ENCODE measurements around the gene GKAP1.
"Not testable (repeated sequence)": the region's sequence is repeated elsewhere in the genome, so short reads cannot be mapped to it uniquely, and the experiment has no call there.

DNA sequence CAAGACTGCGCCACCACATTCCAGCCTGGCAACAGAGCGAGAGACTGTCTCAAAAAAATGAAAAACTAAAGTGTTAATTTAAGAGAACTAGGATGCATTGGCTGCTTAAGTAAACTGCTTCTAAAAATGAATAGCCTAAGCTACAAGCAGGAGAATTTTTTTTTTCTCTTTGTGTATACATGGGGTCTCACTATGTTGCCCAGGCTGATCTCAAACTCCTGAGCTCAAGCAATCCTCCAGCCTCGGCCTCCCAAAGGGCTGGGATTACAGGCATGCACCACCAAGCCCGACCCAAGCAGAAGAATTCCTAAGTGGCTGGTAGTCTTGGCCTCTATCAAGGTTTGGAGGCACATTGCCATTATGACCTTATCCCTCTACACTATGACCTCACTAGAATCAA, 2.4 kb downstream of the GKAP1 start:
- TF ChIP-seq, protein P1, sequence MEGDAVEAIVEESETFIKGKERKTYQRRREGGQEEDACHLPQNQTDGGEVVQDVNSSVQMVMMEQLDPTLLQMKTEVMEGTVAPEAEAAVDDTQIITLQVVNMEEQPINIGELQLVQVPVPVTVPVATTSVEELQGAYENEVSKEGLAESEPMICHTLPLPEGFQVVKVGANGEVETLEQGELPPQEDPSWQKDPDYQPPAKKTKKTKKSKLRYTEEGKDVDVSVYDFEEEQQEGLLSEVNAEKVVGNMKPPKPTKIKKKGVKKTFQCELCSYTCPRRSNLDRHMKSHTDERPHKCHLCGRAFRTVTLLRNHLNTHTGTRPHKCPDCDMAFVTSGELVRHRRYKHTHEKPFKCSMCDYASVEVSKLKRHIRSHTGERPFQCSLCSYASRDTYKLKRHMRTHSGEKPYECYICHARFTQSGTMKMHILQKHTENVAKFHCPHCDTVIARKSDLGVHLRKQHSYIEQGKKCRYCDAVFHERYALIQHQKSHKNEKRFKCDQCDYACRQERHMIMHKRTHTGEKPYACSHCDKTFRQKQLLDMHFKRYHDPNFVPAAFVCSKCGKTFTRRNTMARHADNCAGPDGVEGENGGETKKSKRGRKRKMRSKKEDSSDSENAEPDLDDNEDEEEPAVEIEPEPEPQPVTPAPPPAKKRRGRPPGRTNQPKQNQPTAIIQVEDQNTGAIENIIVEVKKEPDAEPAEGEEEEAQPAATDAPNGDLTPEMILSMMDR (IDR thresholded peaks at IDR 0.05): not testable (repeated sequence)
- not testable (repeated sequence) for TF ChIP-seq POLR2A (IDR thresholded peaks at IDR 0.05)
